ENCODE measurements around the gene ACTG1.
A peak's percentile ranks its signal among the peaks of the same experiment; 100 is the strongest.

ACTG1 gene

GRCh38 chr17:81478119-81478518 is 34.5 kb downstream of the ACTG1 start:
- no peak for DNase-seq

GRCh38 chr17:81477173-81477572 is 35.4 kb downstream of the ACTG1 start:
- no peak for DNase-seq

- DNase-seq = no peak
Measured at GRCh38 chr17:81476635-81477034, 36.0 kb downstream of the ACTG1 start.

GRCh38 chr17:81476097-81476496 is 36.5 kb downstream of the ACTG1 start:
- DNase-seq = no peak

GRCh38 chr17:81474958-81475357 is 37.6 kb downstream of the ACTG1 start:
- DNase-seq = no peak

GRCh38 chr17:81473019-81473418 is 39.6 kb downstream of the ACTG1 start:
- no peak for DNase-seq

- DNase-seq = peak; percentile 33
Measured at GRCh38 chr17:81471818-81472456, 40.7 kb downstream of the ACTG1 start.

GRCh38 chr17:81470944-81471817 is 41.4 kb downstream of the ACTG1 start:
- no peak for DNase-seq

- no peak for DNase-seq
Measured at GRCh38 chr17:81470270-81470943, 42.2 kb downstream of the ACTG1 start.

- no peak for DNase-seq
Measured at GRCh38 chr17:81469266-81469665, 43.3 kb downstream of the ACTG1 start.

GRCh38 chr17:81468770-81469121 is 43.9 kb downstream of the ACTG1 start:
- no peak for DNase-seq

GRCh38 chr17:81468111-81468769 is 44.4 kb downstream of the ACTG1 start:
- no peak for DNase-seq

- DNase-seq = no peak
Measured at GRCh38 chr17:81466564-81467472, 45.8 kb downstream of the ACTG1 start.

- DNase-seq = no peak
Measured at GRCh38 chr17:81465910-81466309, 46.7 kb downstream of the ACTG1 start.

GRCh38 chr17:81464586-81464985 is 48.0 kb downstream of the ACTG1 start:
- no peak for DNase-seq

- no peak for DNase-seq
Measured at GRCh38 chr17:81463506-81463905, 49.1 kb downstream of the ACTG1 start.

GRCh38 chr17:81462506-81463125 is 50.0 kb downstream of the ACTG1 start:
- DNase-seq = no peak

- no peak for DNase-seq
Measured at GRCh38 chr17:81461607-81462500, 50.7 kb downstream of the ACTG1 start.

GRCh38 chr17:81460856-81461460 is 51.6 kb downstream of the ACTG1 start:
- no peak for DNase-seq

Measured in CD4-positive, alpha-beta T cell treated with Interleukin-17A for 1 hour (primary cell).